OCI-LY3 (cell line): ENCODE measurements around the gene CHPF.

Experiments used
- EZH2phosphoT487 ChIP-seq: fragments of 200-600 bp; shearing (Covaris generic); IDR thresholded peaks from 2 replicates; pipeline ENCODE4 v1.6.1; 2018; ENCODE audit warnings: antibody characterized with exemption, mixed run types, low read depth
- TF ChIP-seq, protein P1 (sequence below): fragments of 200-600, 300-600 bp; sonication (generic); IDR thresholded peaks from 2 replicates; pipeline ENCODE4 v1.5.1; 2014; ENCODE audit warnings: antibody characterized with exemption, low read length, low read depth

DNA sequence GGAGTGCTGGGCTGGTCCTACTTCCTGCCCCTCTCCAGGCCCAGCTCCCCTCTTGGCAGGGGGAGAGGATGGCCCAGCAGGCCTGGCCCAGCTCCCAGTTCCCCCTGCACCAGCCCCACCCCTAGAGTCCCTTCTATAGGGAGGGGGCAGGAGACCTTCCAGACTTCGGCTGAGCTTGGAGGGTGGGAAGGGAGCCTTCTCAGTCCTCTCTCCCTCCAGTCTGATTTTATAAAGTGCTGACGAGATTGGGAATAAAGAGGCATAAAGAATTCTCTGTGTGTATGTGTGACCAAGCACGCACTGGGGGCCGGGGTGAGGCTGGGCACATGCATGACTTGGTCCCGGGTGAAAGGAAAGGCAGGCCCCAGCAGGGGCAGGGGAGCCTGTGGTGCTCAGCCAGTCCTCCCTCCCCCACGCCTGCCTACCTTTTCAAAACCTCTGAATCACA lies 5.1 kb downstream of the CHPF start:
- TF ChIP-seq, protein P1, sequence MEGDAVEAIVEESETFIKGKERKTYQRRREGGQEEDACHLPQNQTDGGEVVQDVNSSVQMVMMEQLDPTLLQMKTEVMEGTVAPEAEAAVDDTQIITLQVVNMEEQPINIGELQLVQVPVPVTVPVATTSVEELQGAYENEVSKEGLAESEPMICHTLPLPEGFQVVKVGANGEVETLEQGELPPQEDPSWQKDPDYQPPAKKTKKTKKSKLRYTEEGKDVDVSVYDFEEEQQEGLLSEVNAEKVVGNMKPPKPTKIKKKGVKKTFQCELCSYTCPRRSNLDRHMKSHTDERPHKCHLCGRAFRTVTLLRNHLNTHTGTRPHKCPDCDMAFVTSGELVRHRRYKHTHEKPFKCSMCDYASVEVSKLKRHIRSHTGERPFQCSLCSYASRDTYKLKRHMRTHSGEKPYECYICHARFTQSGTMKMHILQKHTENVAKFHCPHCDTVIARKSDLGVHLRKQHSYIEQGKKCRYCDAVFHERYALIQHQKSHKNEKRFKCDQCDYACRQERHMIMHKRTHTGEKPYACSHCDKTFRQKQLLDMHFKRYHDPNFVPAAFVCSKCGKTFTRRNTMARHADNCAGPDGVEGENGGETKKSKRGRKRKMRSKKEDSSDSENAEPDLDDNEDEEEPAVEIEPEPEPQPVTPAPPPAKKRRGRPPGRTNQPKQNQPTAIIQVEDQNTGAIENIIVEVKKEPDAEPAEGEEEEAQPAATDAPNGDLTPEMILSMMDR: no peak
- no peak for TF ChIP-seq EZH2phosphoT487
